Central memory CD8-positive, alpha-beta T cell (primary cell): ENCODE measurements around the gene PFDN2.

Experiments used
- ATAC-seq: fragments of 150-1000 bp; cut with Tn5 transposase; replicated peaks from 2 replicates; pipeline ENCODE4 v1.10.0; 2022; ENCODE audit warnings: mild to moderate bottlenecking, moderate FRiP score, moderate number of reproducible peaks; ENCODE audit not compliant: poor library complexity, severe bottlenecking; ENCODE audit errors: extremely low read depth
- DNase-seq, 2 donors: peaks; one replicate each; pipeline ENCODE4 v3.0.0; 2021; ENCODE audit warnings: low spot score in 2 of 2
- H3K27ac Mint-ChIP-seq: one replicate; pipeline ENCODE4 v1.8.0; 2022; ENCODE audit warnings: low read depth, mild to moderate bottlenecking, moderate library complexity, mixed read lengths
- H3K27me3 Mint-ChIP-seq: one replicate; pipeline ENCODE4 v1.8.0; 2022; ENCODE audit warnings: mixed read lengths
- H3K36me3 Mint-ChIP-seq: one replicate; pipeline ENCODE4 v1.8.0; 2022; ENCODE audit warnings: mild to moderate bottlenecking, moderate library complexity, mixed read lengths; ENCODE audit not compliant: insufficient read depth
- H3K4me1 Mint-ChIP-seq: one replicate; pipeline ENCODE4 v1.8.0; 2022; ENCODE audit warnings: mixed read lengths
- H3K4me3 Mint-ChIP-seq: one replicate; pipeline ENCODE4 v1.8.0; 2022; ENCODE audit warnings: mild to moderate bottlenecking, moderate library complexity, mixed read lengths
- H3K9me3 Mint-ChIP-seq: one replicate; pipeline ENCODE4 v1.8.0; 2022; ENCODE audit warnings: mixed read lengths

PFDN2 gene

GRCh38 chr1:161091796-161092507 lies 25.9 kb downstream of the PFDN2 start:
- no peaks in the 10 kb centered on the region for H3K27me3 Mint-ChIP-seq
- H3K36me3 Mint-ChIP-seq: peaks cover 6% of the 10 kb centered on the region
- H3K4me1 Mint-ChIP-seq: peaks cover 1% of the 10 kb centered on the region
- no peak overlapping the region for H3K4me3 Mint-ChIP-seq
- DNase-seq (no peak), ATAC-seq (no peak)
- H3K27ac Mint-ChIP-seq: no peak overlapping the region
- no peaks in the 10 kb centered on the region for H3K9me3 Mint-ChIP-seq

GRCh38 chr1:161091093-161091492 lies 26.7 kb downstream of the PFDN2 start:
- H3K36me3 Mint-ChIP-seq: no peaks in the 10 kb centered on the region
- no peak overlapping the region for H3K4me3 Mint-ChIP-seq
- ATAC-seq (no peak), DNase-seq (no peak)
- H3K27me3 Mint-ChIP-seq: no peaks in the 10 kb centered on the region
- no peaks in the 10 kb centered on the region for H3K4me1 Mint-ChIP-seq
- H3K9me3 Mint-ChIP-seq: no peaks in the 10 kb centered on the region
- no peak overlapping the region for H3K27ac Mint-ChIP-seq

GRCh38 chr1:161090617-161091016 lies 27.2 kb downstream of the PFDN2 start:
- DNase-seq: no peak
- Mint-ChIP-seq H3K27me3 (no peaks in the 10 kb centered on the region), H3K27ac (no peak overlapping the region), H3K4me1 (no peaks in the 10 kb centered on the region), H3K4me3 (no peak overlapping the region), H3K36me3 (no peaks in the 10 kb centered on the region), H3K9me3 (no peaks in the 10 kb centered on the region)
- no peak for ATAC-seq

GRCh38 chr1:161089938-161090337 lies 27.9 kb downstream of the PFDN2 start:
- Mint-ChIP-seq H3K27me3 (no peaks in the 10 kb centered on the region), H3K4me3 (no peak overlapping the region), H3K9me3 (no peaks in the 10 kb centered on the region), H3K4me1 (no peaks in the 10 kb centered on the region), H3K36me3 (no peaks in the 10 kb centered on the region), H3K27ac (no peak overlapping the region)
- DNase-seq (no peak), ATAC-seq (no peak)

- DNase-seq (no peak), ATAC-seq (no peak)
- Mint-ChIP-seq H3K27me3 (no peaks in the 10 kb centered on the region), H3K36me3 (no peaks in the 10 kb centered on the region), H3K4me1 (no peaks in the 10 kb centered on the region), H3K9me3 (no peaks in the 10 kb centered on the region), H3K27ac (no peak within 1 kb of the TSS), H3K4me3 (no peak within 1 kb of the TSS)
These were observed 28.4 kb downstream of the PFDN2 start, which contains the start of gene NECTIN4 for GRCh38 chr1:161089251-161089924. NECTIN4 (minus strand) TSS chr1:161089558; CDS start chr1:161089296, 262 bp downstream.

GRCh38 chr1:161088587-161089110 lies 29.2 kb downstream of the PFDN2 start:
- no peaks in the 10 kb centered on the region for H3K36me3 Mint-ChIP-seq
- H3K4me1 Mint-ChIP-seq: no peaks in the 10 kb centered on the region
- no peaks in the 10 kb centered on the region for H3K9me3 Mint-ChIP-seq

GRCh38 chr1:161086457-161086856 lies 31.4 kb downstream of the PFDN2 start:
- no peak overlapping the region for H3K4me3 Mint-ChIP-seq
- H3K27ac Mint-ChIP-seq: no peak overlapping the region
- no peaks in the 10 kb centered on the region for H3K9me3 Mint-ChIP-seq
- no peak for ATAC-seq
- no peak for DNase-seq
- H3K27me3 Mint-ChIP-seq: no peaks in the 10 kb centered on the region
- no peaks in the 10 kb centered on the region for H3K36me3 Mint-ChIP-seq
- H3K4me1 Mint-ChIP-seq: no peaks in the 10 kb centered on the region

More at GRCh38 chr1:161088587-161089110, 29.2 kb downstream of the PFDN2 start:
- no peak for DNase-seq
- ATAC-seq: no peak
- Mint-ChIP-seq H3K27me3 (no peaks in the 10 kb centered on the region), H3K27ac (no peak overlapping the region), H3K4me3 (no peak overlapping the region)

GRCh38 chr1:161085165-161085564 lies 32.7 kb downstream of the PFDN2 start:
- Mint-ChIP-seq H3K27me3 (no peaks in the 10 kb centered on the region), H3K4me1 (no peaks in the 10 kb centered on the region), H3K27ac (no peak overlapping the region), H3K9me3 (no peaks in the 10 kb centered on the region), H3K4me3 (no peak overlapping the region), H3K36me3 (no peaks in the 10 kb centered on the region)
- no peak for ATAC-seq
- DNase-seq: no peak

GRCh38 chr1:161084597-161084988 lies 33.2 kb downstream of the PFDN2 start:
- no peaks in the 10 kb centered on the region for H3K9me3 Mint-ChIP-seq
- H3K27ac Mint-ChIP-seq: no peak overlapping the region
- H3K36me3 Mint-ChIP-seq: no peaks in the 10 kb centered on the region
- no peak for DNase-seq
- ATAC-seq: no peak
- no peaks in the 10 kb centered on the region for H3K4me1 Mint-ChIP-seq
- H3K27me3 Mint-ChIP-seq: no peaks in the 10 kb centered on the region
- no peak overlapping the region for H3K4me3 Mint-ChIP-seq

- Mint-ChIP-seq H3K4me1 (no peaks in the 10 kb centered on the region), H3K4me3 (no peak overlapping the region), H3K36me3 (no peaks in the 10 kb centered on the region), H3K9me3 (no peaks in the 10 kb centered on the region), H3K27me3 (no peaks in the 10 kb centered on the region), H3K27ac (no peak overlapping the region)
- no peak for DNase-seq
- no peak for ATAC-seq
These were observed 33.9 kb downstream of the PFDN2 start for GRCh38 chr1:161083748-161084596.

- no peaks in the 10 kb centered on the region for H3K36me3 Mint-ChIP-seq
- ATAC-seq: no peak
- H3K4me3 Mint-ChIP-seq: no peak overlapping the region
- H3K27me3 Mint-ChIP-seq: no peaks in the 10 kb centered on the region
- H3K27ac Mint-ChIP-seq: no peak overlapping the region
- no peaks in the 10 kb centered on the region for H3K9me3 Mint-ChIP-seq
- no peaks in the 10 kb centered on the region for H3K4me1 Mint-ChIP-seq
- no peak for DNase-seq
These were observed 34.7 kb downstream of the PFDN2 start for GRCh38 chr1:161082996-161083747.

GRCh38 chr1:161082483-161082882 lies 35.4 kb downstream of the PFDN2 start:
- Mint-ChIP-seq H3K36me3 (no peaks in the 10 kb centered on the region), H3K4me3 (no peak overlapping the region), H3K27me3 (no peaks in the 10 kb centered on the region), H3K27ac (no peak overlapping the region), H3K4me1 (no peaks in the 10 kb centered on the region), H3K9me3 (no peaks in the 10 kb centered on the region)
- no peak for DNase-seq
- no peak for ATAC-seq
